Measurements from ENCODE around the gene FECH.

FECH gene

GRCh38 chr18:57629422-57629821, 42.9 kb upstream of the FECH start:
- Histone ChIP-seq H3K4me1 (ENCODE audit: control extremely low read depth in 1 of 4, control insufficient read depth in 4 of 4, insufficient read depth in 4 of 4, low read length in 3 of 4) (peaks cover 0 to 12% (median 11%) of the 10 kb centered on the region in 4 experiments), H3K27me3 (replicated peaks in 2 of 5; ENCODE audit: control insufficient read depth in 4 of 5, insufficient read depth in 5 of 5, low read length in 4 of 5) (no peaks in the 10 kb centered on the region), H3K4me3 (ENCODE audit: control insufficient read depth in 1 of 7, extremely low read depth in 1 of 7, insufficient read depth in 4 of 7, low read depth in 2 of 7, low read length in 6 of 7) (peak overlapping the region in 4 of 7 experiments; percentile 77 to 95 (median 89)), H3K27ac (ENCODE audit: insufficient read depth in 1 of 2, low read depth in 1 of 2, low read length in 2 of 2, poor library complexity in 1 of 2, severe bottlenecking in 2 of 2) (peak overlapping the region in 1 of 2 experiments; percentile 58), H3K9me3 (ENCODE audit: control extremely low read depth in 1 of 5, control insufficient read depth in 4 of 5, insufficient read depth in 2 of 5, low read depth in 1 of 5, low read length in 4 of 5) (no peaks in the 10 kb centered on the region), H3K36me3 (ENCODE audit: control insufficient read depth in 4 of 4, insufficient read depth in 4 of 4, low read length in 3 of 4) (no peaks in the 10 kb centered on the region)
- no peak for DNase-seq
- ChIA-PET CTCF (no interaction called here), POLR2A (no interaction called here)
- WGBS (ENCODE audit: insufficient coverage), result 96% methylated on average over 8 of the region's 9 CpGs

GRCh38 chr18:57627488-57627887, 41.0 kb upstream of the FECH start:
- POLR2A ChIA-PET, result no interaction called here
- H3K27me3 ChIP-seq (replicated peaks in 2 of 5; ENCODE audit: control insufficient read depth in 4 of 5, insufficient read depth in 5 of 5, low read length in 4 of 5), result no peaks in the 10 kb centered on the region
- DNase-seq, result no peak
- no peaks in the 10 kb centered on the region for H3K9me3 ChIP-seq (ENCODE audit: control extremely low read depth in 1 of 5, control insufficient read depth in 4 of 5, insufficient read depth in 2 of 5, low read depth in 1 of 5, low read length in 4 of 5)
- 98% methylated on average over 4 of the region's 5 CpGs for WGBS (ENCODE audit: insufficient coverage)
- H3K36me3 ChIP-seq (ENCODE audit: control insufficient read depth in 4 of 4, insufficient read depth in 4 of 4, low read length in 3 of 4), result no peaks in the 10 kb centered on the region
- CTCF ChIA-PET, result no interaction called here
- H3K27ac ChIP-seq (ENCODE audit: insufficient read depth in 1 of 2, low read depth in 1 of 2, low read length in 2 of 2, poor library complexity in 1 of 2, severe bottlenecking in 2 of 2), result no peak overlapping the region
- H3K4me1 ChIP-seq (ENCODE audit: control extremely low read depth in 1 of 4, control insufficient read depth in 4 of 4, insufficient read depth in 4 of 4, low read length in 3 of 4), result peaks cover 0 to 14% (median 11%) of the 10 kb centered on the region in 4 experiments
- H3K4me3 ChIP-seq (ENCODE audit: control insufficient read depth in 1 of 7, extremely low read depth in 1 of 7, insufficient read depth in 4 of 7, low read depth in 2 of 7, low read length in 6 of 7), result no peak overlapping the region

GRCh38 chr18:57624988-57625387, 38.5 kb upstream of the FECH start:
- no peak for DNase-seq
- Histone ChIP-seq H3K9me3 (ENCODE audit: control extremely low read depth in 1 of 5, control insufficient read depth in 4 of 5, insufficient read depth in 2 of 5, low read depth in 1 of 5, low read length in 4 of 5) (no peaks in the 10 kb centered on the region), H3K27me3 (replicated peaks in 2 of 5; ENCODE audit: control insufficient read depth in 4 of 5, insufficient read depth in 5 of 5, low read length in 4 of 5) (no peaks in the 10 kb centered on the region), H3K4me3 (ENCODE audit: control insufficient read depth in 1 of 7, extremely low read depth in 1 of 7, insufficient read depth in 4 of 7, low read depth in 2 of 7, low read length in 6 of 7) (no peak overlapping the region), H3K27ac (ENCODE audit: insufficient read depth in 1 of 2, low read depth in 1 of 2, low read length in 2 of 2, poor library complexity in 1 of 2, severe bottlenecking in 2 of 2) (no peak overlapping the region), H3K4me1 (ENCODE audit: control extremely low read depth in 1 of 4, control insufficient read depth in 4 of 4, insufficient read depth in 4 of 4, low read length in 3 of 4) (peaks cover 3 to 17% (median 11%) of the 10 kb centered on the region in 4 experiments), H3K36me3 (ENCODE audit: control insufficient read depth in 4 of 4, insufficient read depth in 4 of 4, low read length in 3 of 4) (peaks cover 0 to 3% (median under 1%) of the 10 kb centered on the region in 4 experiments)
- ChIA-PET CTCF (interaction anchor here (1.0 to 1.2 kb wide), 2 partner anchors 9 to 15 kb away, joined by 3 read pairs; no protein-coding TSS in a partner anchor), POLR2A (no interaction called here)
- WGBS (ENCODE audit: insufficient coverage), result 100% methylated on average over 2 of the region's 4 CpGs

- Histone ChIP-seq H3K27ac (ENCODE audit: insufficient read depth in 1 of 2, low read depth in 1 of 2, low read length in 2 of 2, poor library complexity in 1 of 2, severe bottlenecking in 2 of 2) (peak overlapping the region; percentile 79 to 93), H3K36me3 (ENCODE audit: control insufficient read depth in 4 of 4, insufficient read depth in 4 of 4, low read length in 3 of 4) (peaks cover 5 to 28% (median 9%) of the 10 kb centered on the region in 4 experiments), H3K27me3 (replicated peaks in 2 of 5; ENCODE audit: control insufficient read depth in 4 of 5, insufficient read depth in 5 of 5, low read length in 4 of 5) (no peaks in the 10 kb centered on the region), H3K4me1 (ENCODE audit: control extremely low read depth in 1 of 4, control insufficient read depth in 4 of 4, insufficient read depth in 4 of 4, low read length in 3 of 4) (peaks cover 3 to 20% (median 15%) of the 10 kb centered on the region in 4 experiments), H3K4me3 (ENCODE audit: control insufficient read depth in 1 of 7, extremely low read depth in 1 of 7, insufficient read depth in 4 of 7, low read depth in 2 of 7, low read length in 6 of 7) (peak overlapping the region; percentile 67 to 93 (median 87)), H3K9me3 (ENCODE audit: control extremely low read depth in 1 of 5, control insufficient read depth in 4 of 5, insufficient read depth in 2 of 5, low read depth in 1 of 5, low read length in 4 of 5) (no peaks in the 10 kb centered on the region)
- no peak for DNase-seq
- POLR2A ChIA-PET, result interaction anchor here (0.6 to 0.7 kb wide), 2 partner anchors 9 to 217 kb away, joined by 3 read pairs; no protein-coding TSS in a partner anchor
- CTCF ChIA-PET, result interaction anchor here (0.6 to 2.4 kb wide), 4 partner anchors 10 to 157 kb away, joined by 3 to 8 read pairs (median 4); no protein-coding TSS in a partner anchor
- 1% methylated on average over 18 of the region's 20 CpGs for WGBS (ENCODE audit: insufficient coverage)
These were observed 34.7 kb upstream of the FECH start for GRCh38 chr18:57621246-57621604.

- H3K27ac ChIP-seq (ENCODE audit: insufficient read depth in 1 of 2, low read depth in 1 of 2, low read length in 2 of 2, poor library complexity in 1 of 2, severe bottlenecking in 2 of 2), result peak overlapping the region in 1 of 2 experiments; percentile 93
- no peaks in the 10 kb centered on the region for H3K27me3 ChIP-seq (replicated peaks in 2 of 5; ENCODE audit: control insufficient read depth in 4 of 5, insufficient read depth in 5 of 5, low read length in 4 of 5)
- peaks cover 9 to 34% (median 16%) of the 10 kb centered on the region in 4 experiments for H3K36me3 ChIP-seq (ENCODE audit: control insufficient read depth in 4 of 4, insufficient read depth in 4 of 4, low read length in 3 of 4)
- H3K9me3 ChIP-seq (ENCODE audit: control extremely low read depth in 1 of 5, control insufficient read depth in 4 of 5, insufficient read depth in 2 of 5, low read depth in 1 of 5, low read length in 4 of 5), result no peaks in the 10 kb centered on the region
- CTCF ChIA-PET, result interaction anchor here (0.9 kb wide), 1 partner anchor 17 kb away, joined by 3 read pairs; no protein-coding TSS in a partner anchor
- no peak for DNase-seq
- H3K4me3 ChIP-seq (ENCODE audit: control insufficient read depth in 1 of 7, extremely low read depth in 1 of 7, insufficient read depth in 4 of 7, low read depth in 2 of 7, low read length in 6 of 7), result no peak overlapping the region
- 100% methylated on average over 3 of the region's 3 CpGs for WGBS (ENCODE audit: insufficient coverage)
- POLR2A ChIA-PET, result no interaction called here
- peaks cover 3 to 20% (median 15%) of the 10 kb centered on the region in 4 experiments for H3K4me1 ChIP-seq (ENCODE audit: control extremely low read depth in 1 of 4, control insufficient read depth in 4 of 4, insufficient read depth in 4 of 4, low read length in 3 of 4)
These were observed 33.4 kb upstream of the FECH start for GRCh38 chr18:57619876-57620275.

- no peaks in the 10 kb centered on the region for H3K27me3 ChIP-seq (replicated peaks in 2 of 5; ENCODE audit: control insufficient read depth in 4 of 5, insufficient read depth in 5 of 5, low read length in 4 of 5)
- no peak for DNase-seq
- CTCF ChIA-PET, result no interaction called here
- H3K36me3 ChIP-seq (ENCODE audit: control insufficient read depth in 4 of 4, insufficient read depth in 4 of 4, low read length in 3 of 4), result peaks cover 10 to 41% (median 21%) of the 10 kb centered on the region in 4 experiments
- no peak overlapping the region for H3K27ac ChIP-seq (ENCODE audit: insufficient read depth in 1 of 2, low read depth in 1 of 2, low read length in 2 of 2, poor library complexity in 1 of 2, severe bottlenecking in 2 of 2)
- H3K9me3 ChIP-seq (ENCODE audit: control extremely low read depth in 1 of 5, control insufficient read depth in 4 of 5, insufficient read depth in 2 of 5, low read depth in 1 of 5, low read length in 4 of 5), result no peaks in the 10 kb centered on the region
- peaks cover 3 to 20% (median 15%) of the 10 kb centered on the region in 4 experiments for H3K4me1 ChIP-seq (ENCODE audit: control extremely low read depth in 1 of 4, control insufficient read depth in 4 of 4, insufficient read depth in 4 of 4, low read length in 3 of 4)
- POLR2A ChIA-PET, result no interaction called here
- no peak overlapping the region for H3K4me3 ChIP-seq (ENCODE audit: control insufficient read depth in 1 of 7, extremely low read depth in 1 of 7, insufficient read depth in 4 of 7, low read depth in 2 of 7, low read length in 6 of 7)
- WGBS (ENCODE audit: insufficient coverage), result no CpG with 5 or more reads among the region's 3 CpGs
These were observed 32.4 kb upstream of the FECH start for GRCh38 chr18:57618910-57619309.

- Histone ChIP-seq H3K27me3 (replicated peaks in 2 of 5; ENCODE audit: control insufficient read depth in 4 of 5, insufficient read depth in 5 of 5, low read length in 4 of 5) (no peaks in the 10 kb centered on the region), H3K27ac (ENCODE audit: insufficient read depth in 1 of 2, low read depth in 1 of 2, low read length in 2 of 2, poor library complexity in 1 of 2, severe bottlenecking in 2 of 2) (no peak overlapping the region), H3K4me1 (ENCODE audit: control extremely low read depth in 1 of 4, control insufficient read depth in 4 of 4, insufficient read depth in 4 of 4, low read length in 3 of 4) (no peaks in the 10 kb centered on the region), H3K36me3 (ENCODE audit: control insufficient read depth in 4 of 4, insufficient read depth in 4 of 4, low read length in 3 of 4) (peaks cover 18 to 86% (median 63%) of the 10 kb centered on the region in 4 experiments), H3K4me3 (ENCODE audit: control insufficient read depth in 1 of 7, extremely low read depth in 1 of 7, insufficient read depth in 4 of 7, low read depth in 2 of 7, low read length in 6 of 7) (no peak overlapping the region), H3K9me3 (ENCODE audit: control extremely low read depth in 1 of 5, control insufficient read depth in 4 of 5, insufficient read depth in 2 of 5, low read depth in 1 of 5, low read length in 4 of 5) (no peaks in the 10 kb centered on the region)
- POLR2A ChIA-PET, result interaction anchor here (1.0 kb wide), 1 partner anchor 13 kb away, joined by 4 read pairs; no protein-coding TSS in a partner anchor
- 67% methylated on average over 1 of the region's 1 CpG for WGBS (ENCODE audit: insufficient coverage)
- CTCF ChIA-PET, result interaction anchor here (1.5 kb wide), 1 partner anchor 12 kb away, joined by 6 read pairs; no protein-coding TSS in a partner anchor
- DNase-seq, result no peak
These were observed 17.4 kb upstream of the FECH start for GRCh38 chr18:57603871-57604270.
